Gastroesophageal sphincter (tissue), 4 donors: Measurements from ENCODE around the gene PRG2. TPM values are rescaled to one million over a fixed set of nuclear protein-coding genes. Genes with fewer than 3 reads are reported as not detected.

ENCODE experiments used
- ATAC-seq: fragments of 150-250 bp; one replicate; pipeline ENCODE4 v1.9.1; 2016; ENCODE audit warnings: mild to moderate bottlenecking, moderate library complexity
- H3K27ac ChIP-seq, 4 donors: fragments of 200-600 bp; sonication (generic) in 3 of 4; 1 replicate in 3 of 4; 2 replicates in 1 of 4; pipeline ENCODE4 v1.5.1; 2016 to 2019
- H3K27me3 ChIP-seq: fragments of 200-600 bp; sonication (generic); one replicate; pipeline ENCODE4 v1.5.1; 2019
- H3K36me3 ChIP-seq, 2 donors: fragments of 200-600 bp; sonication (generic); one replicate each; pipeline ENCODE4 v1.5.1; 2019; ENCODE audit warnings: control low read depth in 1 of 2
- H3K4me1 ChIP-seq, 3 donors: fragments of 200-600 bp; sonication (generic); 1 replicate in 2 of 3; 2 replicates in 1 of 3; pipeline ENCODE4 v1.5.1; 2016 to 2019; ENCODE audit warnings: control low read depth in 2 of 3
- H3K4me3 ChIP-seq, 2 donors: fragments of 200-600 bp; sonication (generic); one replicate each; pipeline ENCODE4 v1.5.1; 2019; ENCODE audit warnings: mild to moderate bottlenecking in 1 of 2, moderate library complexity in 1 of 2
- H3K9me3 ChIP-seq, 3 donors: fragments of 200-600 bp; sonication (generic); one replicate each; pipeline ENCODE4 v1.5.1; 2017 to 2019; ENCODE audit warnings: control low read depth in 2 of 3
- EP300 ChIP-seq: sonication (generic); formaldehyde crosslinking; IDR thresholded peaks from one replicate; pipeline ENCODE4 v1.6.1; 2017; ENCODE audit warnings: antibody characterized with exemption, mild to moderate bottlenecking
- POLR2A ChIP-seq, 2 donors: fragments of 450-650 bp; IDR thresholded peaks; one replicate each; pipeline ENCODE4 v1.6.1; 2017; ENCODE audit warnings: antibody characterized with exemption in 2 of 2, mild to moderate bottlenecking in 2 of 2, moderate library complexity in 1 of 2
- POLR2AphosphoS5 ChIP-seq: sonication (generic); formaldehyde crosslinking; IDR thresholded peaks from one replicate; pipeline ENCODE4 v1.6.1; 2017; ENCODE audit warnings: antibody characterized with exemption
- WGBS, 2 donors: methylation state at CpG; one replicate each; pipeline ENCODE4 v1.1.5; 2018; ENCODE audit warnings: low coverage in 1 of 2; 5-methylcytosine and 5-hydroxymethylcytosine counted together
- total RNA-seq, 4 donors: library from RNA; depleted of rRNA; stranded (reverse); fragments of >200 nt; gene quantifications; one replicate each; pipeline ENCODE4 v1.1.0, GENCODE V29; 2016
- TF ChIP-seq, protein P1 (sequence below), 4 experiments: fragments of 200-600 bp in 2 of 4; fragments of 450-650 bp in 2 of 4; sonication (generic) in 1 of 4; IDR thresholded peaks; one replicate each; pipeline ENCODE4 v1.5.1; 2017 to 2019; ENCODE audit warnings: antibody characterized with exemption in 4 of 4, mild to moderate bottlenecking in 2 of 4, moderate library complexity in 2 of 4

Gene PRG2
- total RNA-seq, 4 donors from 2014 or later, result not detected

DNA sequence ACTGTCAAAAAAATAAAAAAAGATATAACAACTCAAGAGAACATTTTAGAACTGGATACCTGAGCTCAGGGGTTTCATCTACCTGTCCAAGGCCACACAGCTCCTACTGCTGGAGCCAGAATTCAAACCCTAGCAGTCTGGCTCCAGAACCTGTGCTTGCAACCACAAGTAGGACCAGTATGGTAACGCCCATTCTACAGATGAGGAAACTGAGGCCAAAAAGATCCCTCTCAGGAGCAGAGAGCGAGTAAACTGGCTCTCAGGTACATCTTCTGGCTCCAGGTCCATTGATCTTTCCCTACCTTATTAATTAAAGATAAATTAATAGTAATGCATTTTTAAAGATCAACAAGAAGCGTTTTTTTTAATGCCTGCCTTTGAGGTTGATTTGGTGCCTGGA is 33.1 kb downstream of the PRG2 start:
- Histone ChIP-seq H3K36me3 (no peaks in the 10 kb centered on the region), H3K27ac (peak overlapping the region in 2 of 4 donors; percentile 27 to 47), H3K9me3 (no peaks in the 10 kb centered on the region), H3K27me3 (no peaks in the 10 kb centered on the region), H3K4me3 (no peak overlapping the region), H3K4me1 (peaks cover 0 to 17% (median 9%) of the 10 kb centered on the region in 3 donors)
- 70 to 81% methylated on average over 2 to 3 of the region's 3 CpGs for WGBS, 2 donors
- TF ChIP-seq, protein P1, sequence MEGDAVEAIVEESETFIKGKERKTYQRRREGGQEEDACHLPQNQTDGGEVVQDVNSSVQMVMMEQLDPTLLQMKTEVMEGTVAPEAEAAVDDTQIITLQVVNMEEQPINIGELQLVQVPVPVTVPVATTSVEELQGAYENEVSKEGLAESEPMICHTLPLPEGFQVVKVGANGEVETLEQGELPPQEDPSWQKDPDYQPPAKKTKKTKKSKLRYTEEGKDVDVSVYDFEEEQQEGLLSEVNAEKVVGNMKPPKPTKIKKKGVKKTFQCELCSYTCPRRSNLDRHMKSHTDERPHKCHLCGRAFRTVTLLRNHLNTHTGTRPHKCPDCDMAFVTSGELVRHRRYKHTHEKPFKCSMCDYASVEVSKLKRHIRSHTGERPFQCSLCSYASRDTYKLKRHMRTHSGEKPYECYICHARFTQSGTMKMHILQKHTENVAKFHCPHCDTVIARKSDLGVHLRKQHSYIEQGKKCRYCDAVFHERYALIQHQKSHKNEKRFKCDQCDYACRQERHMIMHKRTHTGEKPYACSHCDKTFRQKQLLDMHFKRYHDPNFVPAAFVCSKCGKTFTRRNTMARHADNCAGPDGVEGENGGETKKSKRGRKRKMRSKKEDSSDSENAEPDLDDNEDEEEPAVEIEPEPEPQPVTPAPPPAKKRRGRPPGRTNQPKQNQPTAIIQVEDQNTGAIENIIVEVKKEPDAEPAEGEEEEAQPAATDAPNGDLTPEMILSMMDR (IDR thresholded peaks at IDR 0.05), result no peak
- TF ChIP-seq EP300 (no peak), POLR2AphosphoS5 (no peak), POLR2A (IDR thresholded peaks at IDR 0.05) (no peak)
- ATAC-seq, result no peak

DNA sequence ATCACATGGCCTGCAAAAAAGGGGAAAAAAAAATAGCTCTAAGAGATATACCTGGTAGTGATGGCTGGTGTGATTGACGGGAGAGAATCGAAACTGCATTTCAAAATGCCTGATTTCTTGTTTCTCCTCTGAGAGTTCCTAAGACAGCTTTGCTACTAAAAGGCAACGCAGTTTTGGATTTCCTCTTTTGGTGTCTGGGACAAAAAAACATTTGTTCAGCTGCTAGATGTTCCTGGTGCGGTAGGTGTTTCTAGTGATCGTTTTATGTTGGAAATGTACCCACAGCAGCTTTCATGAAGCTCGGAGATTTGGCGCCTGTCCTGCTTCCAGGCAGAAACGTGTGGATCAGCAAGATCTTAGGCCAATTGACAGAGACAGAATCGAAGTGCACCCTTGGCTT is 34.2 kb downstream of the PRG2 start:
- Histone ChIP-seq H3K27ac (no peak overlapping the region), H3K36me3 (no peaks in the 10 kb centered on the region), H3K27me3 (no peaks in the 10 kb centered on the region), H3K4me1 (peaks cover 0 to 17% (median 9%) of the 10 kb centered on the region in 3 donors), H3K4me3 (no peak overlapping the region), H3K9me3 (no peaks in the 10 kb centered on the region)
- TF ChIP-seq POLR2AphosphoS5 (no peak), POLR2A (IDR thresholded peaks at IDR 0.05) (no peak), EP300 (no peak)
- TF ChIP-seq, protein P1 (IDR thresholded peaks at IDR 0.05), result no peak
- ATAC-seq, result no peak
- 67 to 84% methylated on average over 7 to 9 of the region's 9 CpGs for WGBS, 2 donors

DNA sequence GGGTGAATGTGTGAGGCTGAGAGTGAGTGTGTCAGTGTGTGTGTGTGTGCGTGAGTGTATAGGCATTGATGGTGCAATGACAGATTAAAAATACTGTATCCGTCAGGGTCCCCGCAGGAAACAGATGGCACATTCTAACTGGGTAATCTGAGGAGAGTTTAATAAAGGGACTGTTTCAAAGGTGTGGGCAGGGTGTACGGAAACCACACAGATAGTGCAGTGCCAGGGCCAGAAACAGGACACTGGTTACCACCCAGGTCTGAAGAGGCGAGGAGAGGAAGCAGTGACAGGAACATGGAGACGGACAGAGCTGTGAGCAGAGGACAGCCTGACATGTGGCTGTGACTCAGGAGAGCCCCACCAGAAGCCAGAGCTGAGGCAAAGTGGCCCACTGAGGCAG is 35.8 kb downstream of the PRG2 start:
- WGBS, 2 donors, result 78 to 83% methylated on average over 3 to 5 of the region's 6 CpGs
- Histone ChIP-seq H3K36me3 (no peaks in the 10 kb centered on the region), H3K9me3 (no peaks in the 10 kb centered on the region), H3K27ac (no peak overlapping the region), H3K4me3 (no peak overlapping the region), H3K4me1 (peaks cover 0 to 22% (median 10%) of the 10 kb centered on the region in 3 donors), H3K27me3 (no peaks in the 10 kb centered on the region)
- ATAC-seq, result no peak
- TF ChIP-seq, protein P1 (IDR thresholded peaks at IDR 0.05), result no peak
- TF ChIP-seq EP300, result no peak
- TF ChIP-seq POLR2A (IDR thresholded peaks at IDR 0.05), result no peak
- TF ChIP-seq POLR2AphosphoS5, result no peak

DNA sequence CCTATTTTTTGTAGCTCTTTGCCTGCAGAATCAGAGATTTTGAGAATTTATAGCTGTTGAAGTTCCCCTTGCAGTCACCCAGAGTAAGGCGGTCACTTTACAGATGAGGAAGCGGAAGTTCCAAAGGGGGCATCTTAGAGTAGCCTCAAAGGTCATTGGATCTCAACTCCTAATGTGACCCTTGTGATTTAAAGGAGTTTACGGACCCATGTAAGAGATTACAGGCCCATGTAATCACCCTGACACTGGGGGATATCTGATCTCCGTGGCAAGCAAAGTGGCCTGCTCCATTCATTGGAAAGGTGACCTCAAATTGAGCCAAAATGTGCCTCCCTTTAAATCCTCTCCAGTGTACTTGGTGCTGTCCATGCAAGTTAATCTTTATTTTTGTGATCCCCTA is 36.6 kb downstream of the PRG2 start:
- TF ChIP-seq EP300 (no peak), POLR2AphosphoS5 (no peak), POLR2A (IDR thresholded peaks at IDR 0.05) (no peak)
- TF ChIP-seq, protein P1 (IDR thresholded peaks at IDR 0.05), result no peak
- no peak overlapping the region for H3K4me3 ChIP-seq
- no peaks in the 10 kb centered on the region for H3K27me3 ChIP-seq
- H3K4me1 ChIP-seq, result peaks cover 0 to 28% (median 12%) of the 10 kb centered on the region in 3 donors
- H3K27ac ChIP-seq, result no peak overlapping the region
- no peak for ATAC-seq
- H3K9me3 ChIP-seq, result no peaks in the 10 kb centered on the region
- 44 to 76% methylated on average over 2 to 4 of the region's 4 CpGs for WGBS, 2 donors
- H3K36me3 ChIP-seq, result no peaks in the 10 kb centered on the region

DNA sequence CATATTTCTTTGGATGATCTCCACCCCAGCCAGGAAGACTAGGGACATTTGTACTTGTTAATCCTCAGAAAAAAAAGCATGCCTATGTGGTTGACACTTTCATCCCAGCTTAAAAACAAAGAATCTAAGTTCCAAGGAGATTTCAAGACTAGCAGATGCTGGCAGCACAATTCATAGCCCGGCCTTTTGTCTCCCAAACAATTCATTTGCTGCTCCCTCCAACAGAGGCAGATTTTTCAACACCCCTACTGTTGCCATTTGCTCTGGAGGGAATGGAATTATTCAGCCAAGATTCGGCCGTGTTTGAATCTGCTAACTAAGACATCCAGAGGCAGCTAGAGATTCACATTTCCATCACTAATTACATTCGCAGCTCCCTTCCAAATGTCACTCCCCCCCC is 37.0 kb downstream of the PRG2 start:
- WGBS, 2 donors, result 16 to 33% methylated on average over 3 to 4 of the region's 4 CpGs
- H3K4me1 ChIP-seq, result peaks cover 0 to 26% (median 12%) of the 10 kb centered on the region in 3 donors
- TF ChIP-seq POLR2A (IDR thresholded peaks at IDR 0.05) (no peak), POLR2AphosphoS5 (no peak), EP300 (no peak)
- TF ChIP-seq, protein P1 (IDR thresholded peaks at IDR 0.05), result no peak
- ATAC-seq, result no peak
- H3K27ac ChIP-seq, result no peak overlapping the region
- no peaks in the 10 kb centered on the region for H3K27me3 ChIP-seq
- H3K36me3 ChIP-seq, result no peaks in the 10 kb centered on the region
- no peak overlapping the region for H3K4me3 ChIP-seq
- no peaks in the 10 kb centered on the region for H3K9me3 ChIP-seq
